Measurements from ENCODE around the gene PRMT3.

PRMT3 gene

DNA sequence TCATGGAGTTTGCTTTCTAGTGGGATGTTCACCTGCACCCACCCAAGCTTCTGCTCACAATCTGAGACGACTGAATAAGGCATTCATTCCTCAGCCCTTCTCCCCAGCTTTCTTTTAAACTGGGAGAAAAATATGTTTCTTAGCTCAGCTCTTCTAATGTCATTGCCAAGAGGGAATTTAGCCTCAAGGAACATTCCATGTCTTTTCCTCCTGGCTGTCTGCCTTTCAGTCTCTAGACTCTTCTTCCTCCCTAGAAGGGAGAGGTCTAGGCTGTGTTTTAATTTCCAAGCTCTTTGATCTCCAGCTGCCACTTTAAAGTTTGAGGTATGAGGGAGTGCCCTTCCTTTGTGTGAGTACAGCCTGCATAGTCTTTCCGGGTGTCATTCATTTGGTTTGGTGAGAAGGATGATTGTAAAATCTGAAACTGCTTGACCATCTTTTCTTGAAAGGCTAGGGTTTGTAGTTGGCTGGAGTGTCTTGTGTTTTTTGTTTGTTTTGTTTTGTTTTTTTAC, 35.7 kb upstream of the PRMT3 start:
- TF ChIP-seq EZH2phosphoT487 (IDR thresholded peaks at IDR 0.05; ENCODE audit: low read length) (no peak), EZH2 (optimal IDR thresholded peaks at IDR 0.05; ENCODE audit: low read depth, low read length) (no peak)
- TF ChIP-seq, protein P1, sequence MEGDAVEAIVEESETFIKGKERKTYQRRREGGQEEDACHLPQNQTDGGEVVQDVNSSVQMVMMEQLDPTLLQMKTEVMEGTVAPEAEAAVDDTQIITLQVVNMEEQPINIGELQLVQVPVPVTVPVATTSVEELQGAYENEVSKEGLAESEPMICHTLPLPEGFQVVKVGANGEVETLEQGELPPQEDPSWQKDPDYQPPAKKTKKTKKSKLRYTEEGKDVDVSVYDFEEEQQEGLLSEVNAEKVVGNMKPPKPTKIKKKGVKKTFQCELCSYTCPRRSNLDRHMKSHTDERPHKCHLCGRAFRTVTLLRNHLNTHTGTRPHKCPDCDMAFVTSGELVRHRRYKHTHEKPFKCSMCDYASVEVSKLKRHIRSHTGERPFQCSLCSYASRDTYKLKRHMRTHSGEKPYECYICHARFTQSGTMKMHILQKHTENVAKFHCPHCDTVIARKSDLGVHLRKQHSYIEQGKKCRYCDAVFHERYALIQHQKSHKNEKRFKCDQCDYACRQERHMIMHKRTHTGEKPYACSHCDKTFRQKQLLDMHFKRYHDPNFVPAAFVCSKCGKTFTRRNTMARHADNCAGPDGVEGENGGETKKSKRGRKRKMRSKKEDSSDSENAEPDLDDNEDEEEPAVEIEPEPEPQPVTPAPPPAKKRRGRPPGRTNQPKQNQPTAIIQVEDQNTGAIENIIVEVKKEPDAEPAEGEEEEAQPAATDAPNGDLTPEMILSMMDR (IDR thresholded peaks at IDR 0.05; ENCODE audit: low read length): no peak
- no peak overlapping the region for H2AFZ ChIP-seq (ENCODE audit: low read length)
- H3K9ac ChIP-seq (ENCODE audit: low read length): no peak overlapping the region
- no peaks in the 10 kb centered on the region for H3K79me2 ChIP-seq (ENCODE audit: low read length)
- no peak overlapping the region for H3K4me3 ChIP-seq (ENCODE audit: low read length)
- no peaks in the 10 kb centered on the region for H3K9me3 ChIP-seq (replicated peaks; ENCODE audit: insufficient read depth, low read length)
- H3K9me2 ChIP-seq (replicated peaks; ENCODE audit: insufficient read depth, low read length): no peaks in the 10 kb centered on the region
- no peaks in the 10 kb centered on the region for H3K36me3 ChIP-seq (replicated peaks; ENCODE audit: insufficient read depth, low read length)
- DNase-seq: no peak
- H3K27ac ChIP-seq (ENCODE audit: low read length): no peak overlapping the region
- H3F3A ChIP-seq (ENCODE audit: insufficient read depth, low read length): no peaks in the 10 kb centered on the region
- H3K4me2 ChIP-seq (ENCODE audit: low read depth, low read length): peak overlapping the region; percentile 13; the same call in 1 of the 2 replicates
- no peaks in the 10 kb centered on the region for H3K27me3 ChIP-seq (replicated peaks; ENCODE audit: insufficient read depth, low read length)
- no peaks in the 10 kb centered on the region for H3K4me1 ChIP-seq (ENCODE audit: low read length)
- no peaks in the 10 kb centered on the region for H4K20me1 ChIP-seq (ENCODE audit: insufficient read depth, low read length)

DNA sequence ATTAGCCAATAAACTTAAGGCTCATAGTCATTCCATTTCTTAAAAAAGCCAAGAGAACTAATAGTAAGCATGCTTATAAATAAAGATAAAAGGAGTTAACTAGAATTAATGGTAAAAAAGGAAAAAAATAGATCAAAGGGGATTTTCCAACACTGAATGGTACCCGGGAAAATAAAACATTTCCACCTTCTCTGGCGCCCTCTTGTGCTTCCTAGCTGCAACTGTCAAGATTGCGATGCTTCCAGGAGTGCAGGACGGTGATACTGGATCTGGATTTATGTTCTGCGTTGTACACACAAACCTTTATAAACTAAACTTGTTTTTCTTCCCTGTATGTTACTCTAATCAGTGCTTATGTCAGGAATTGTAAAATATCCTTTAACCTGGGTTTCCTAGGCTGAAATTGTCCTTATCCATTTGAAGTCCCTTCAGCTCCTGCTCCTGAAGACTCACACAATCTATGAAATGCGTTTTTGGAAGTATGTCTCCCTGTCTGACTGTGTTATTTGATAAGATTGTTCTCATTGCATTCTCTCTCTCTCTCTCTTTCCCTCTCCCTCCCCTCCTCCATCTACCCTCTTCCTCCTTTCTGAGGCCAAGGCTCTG, 33.6 kb upstream of the PRMT3 start:
- Histone ChIP-seq H3K79me2 (ENCODE audit: low read length) (no peaks in the 10 kb centered on the region), H3K4me2 (ENCODE audit: low read depth, low read length) (no peak overlapping the region), H3K4me3 (ENCODE audit: low read length) (no peak overlapping the region), H4K20me1 (ENCODE audit: insufficient read depth, low read length) (no peaks in the 10 kb centered on the region), H3K36me3 (replicated peaks; ENCODE audit: insufficient read depth, low read length) (no peaks in the 10 kb centered on the region), H3F3A (ENCODE audit: insufficient read depth, low read length) (no peaks in the 10 kb centered on the region), H3K4me1 (ENCODE audit: low read length) (no peaks in the 10 kb centered on the region), H3K9me2 (replicated peaks; ENCODE audit: insufficient read depth, low read length) (no peaks in the 10 kb centered on the region), H3K27me3 (replicated peaks; ENCODE audit: insufficient read depth, low read length) (no peaks in the 10 kb centered on the region), H2AFZ (ENCODE audit: low read length) (no peak overlapping the region), H3K27ac (ENCODE audit: low read length) (no peak overlapping the region), H3K9me3 (replicated peaks; ENCODE audit: insufficient read depth, low read length) (no peaks in the 10 kb centered on the region), H3K9ac (ENCODE audit: low read length) (no peak overlapping the region)
- no peak for TF ChIP-seq EZH2phosphoT487 (IDR thresholded peaks at IDR 0.05; ENCODE audit: low read length)
- TF ChIP-seq, protein P1 (IDR thresholded peaks at IDR 0.05; ENCODE audit: low read length): peak; percentile 88
- peak; percentile 40 for DNase-seq

DNA sequence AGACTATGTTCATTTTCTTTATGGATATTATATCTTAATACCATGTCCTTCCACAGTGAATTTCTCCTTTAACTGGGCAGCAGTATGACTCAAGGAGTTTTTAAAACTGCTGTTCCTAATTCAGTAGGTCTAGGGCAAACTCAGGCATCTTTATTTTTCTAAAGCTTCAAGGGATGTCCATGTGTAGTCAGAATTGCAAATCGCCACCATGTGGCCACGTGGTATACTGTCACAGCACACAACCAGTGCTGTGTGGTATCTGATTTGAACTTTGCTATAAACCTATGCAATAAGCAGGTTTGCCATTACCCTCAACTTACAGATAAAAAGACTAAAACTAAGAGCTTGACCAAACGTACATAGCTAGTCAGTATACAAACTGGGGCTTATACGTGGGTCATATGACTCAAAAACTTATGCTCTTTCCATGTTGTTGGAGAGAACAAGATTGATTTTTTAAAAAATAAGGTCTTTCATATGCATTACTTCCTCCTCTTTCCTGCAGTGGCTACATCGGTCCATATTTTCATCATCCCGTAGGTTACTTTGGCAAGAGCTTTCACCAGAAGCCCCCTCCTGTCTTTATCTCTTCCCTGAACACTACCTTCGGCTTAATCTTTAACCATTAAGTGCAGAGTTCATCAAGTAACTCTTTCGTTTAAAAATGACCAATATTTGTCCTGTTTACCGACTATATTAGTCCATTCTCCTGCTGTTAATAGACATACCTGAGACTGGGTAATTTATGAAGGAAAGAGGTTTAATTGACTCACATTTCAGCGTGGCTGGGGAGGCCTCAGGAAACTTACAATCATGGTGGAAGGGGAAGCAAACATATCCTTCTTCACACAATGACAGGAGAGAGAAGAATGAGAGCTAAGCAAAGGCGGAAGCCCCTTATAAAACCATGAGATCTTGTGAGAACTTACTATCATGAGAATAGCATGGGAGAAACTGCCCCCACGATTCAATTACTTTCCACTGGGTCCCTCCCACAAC, 32.0 kb upstream of the PRMT3 start:
- Histone ChIP-seq H3K27ac (ENCODE audit: low read length) (no peak overlapping the region), H3K4me1 (ENCODE audit: low read length) (no peaks in the 10 kb centered on the region), H3K4me2 (ENCODE audit: low read depth, low read length) (no peak overlapping the region), H3F3A (ENCODE audit: insufficient read depth, low read length) (no peaks in the 10 kb centered on the region), H3K9me3 (replicated peaks; ENCODE audit: insufficient read depth, low read length) (no peaks in the 10 kb centered on the region), H3K36me3 (replicated peaks; ENCODE audit: insufficient read depth, low read length) (no peaks in the 10 kb centered on the region), H3K9me2 (replicated peaks; ENCODE audit: insufficient read depth, low read length) (no peaks in the 10 kb centered on the region), H3K4me3 (ENCODE audit: low read length) (no peak overlapping the region), H3K27me3 (replicated peaks; ENCODE audit: insufficient read depth, low read length) (no peaks in the 10 kb centered on the region), H3K9ac (ENCODE audit: low read length) (no peak overlapping the region), H3K79me2 (ENCODE audit: low read length) (no peaks in the 10 kb centered on the region), H4K20me1 (ENCODE audit: insufficient read depth, low read length) (no peaks in the 10 kb centered on the region), H2AFZ (ENCODE audit: low read length) (no peak overlapping the region)
- peak; percentile 55 for DNase-seq
- no peak for TF ChIP-seq EZH2 (optimal IDR thresholded peaks at IDR 0.05; ENCODE audit: low read depth, low read length)
- TF ChIP-seq, protein P1 (IDR thresholded peaks at IDR 0.05; ENCODE audit: low read length): peak; percentile 66
